Measurements from ENCODE around the gene COG3.

DNA sequence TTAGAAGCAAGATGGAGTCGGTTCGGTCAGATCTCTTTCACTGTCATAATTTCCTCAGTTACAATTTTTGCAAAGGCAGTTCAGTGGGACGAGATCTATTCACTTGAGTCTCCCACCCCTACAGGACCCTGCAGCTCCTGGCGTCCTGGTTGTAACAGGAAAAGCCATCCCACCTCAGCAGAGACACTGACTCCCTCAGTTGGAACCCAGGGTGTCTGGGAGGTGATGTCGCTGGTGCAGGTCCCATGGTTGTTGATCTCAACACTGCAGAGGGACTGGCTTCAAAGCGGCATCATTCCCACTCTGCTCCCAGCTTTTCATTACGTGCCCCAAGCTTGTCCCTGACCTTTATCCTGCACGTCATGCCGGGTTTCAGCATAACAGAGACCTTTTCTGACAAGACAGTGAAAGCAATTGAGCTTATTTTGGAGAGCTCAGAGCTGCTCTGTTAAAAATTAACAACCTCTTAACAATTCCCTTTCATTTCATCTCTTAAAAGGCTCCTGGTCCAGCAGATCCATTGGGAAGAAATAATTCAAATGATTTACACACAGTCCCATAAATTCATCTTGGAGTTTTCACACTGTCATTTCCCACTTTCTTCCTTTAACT, 17.6 kb upstream of the COG3 start:
- TF ChIP-seq, protein P1, sequence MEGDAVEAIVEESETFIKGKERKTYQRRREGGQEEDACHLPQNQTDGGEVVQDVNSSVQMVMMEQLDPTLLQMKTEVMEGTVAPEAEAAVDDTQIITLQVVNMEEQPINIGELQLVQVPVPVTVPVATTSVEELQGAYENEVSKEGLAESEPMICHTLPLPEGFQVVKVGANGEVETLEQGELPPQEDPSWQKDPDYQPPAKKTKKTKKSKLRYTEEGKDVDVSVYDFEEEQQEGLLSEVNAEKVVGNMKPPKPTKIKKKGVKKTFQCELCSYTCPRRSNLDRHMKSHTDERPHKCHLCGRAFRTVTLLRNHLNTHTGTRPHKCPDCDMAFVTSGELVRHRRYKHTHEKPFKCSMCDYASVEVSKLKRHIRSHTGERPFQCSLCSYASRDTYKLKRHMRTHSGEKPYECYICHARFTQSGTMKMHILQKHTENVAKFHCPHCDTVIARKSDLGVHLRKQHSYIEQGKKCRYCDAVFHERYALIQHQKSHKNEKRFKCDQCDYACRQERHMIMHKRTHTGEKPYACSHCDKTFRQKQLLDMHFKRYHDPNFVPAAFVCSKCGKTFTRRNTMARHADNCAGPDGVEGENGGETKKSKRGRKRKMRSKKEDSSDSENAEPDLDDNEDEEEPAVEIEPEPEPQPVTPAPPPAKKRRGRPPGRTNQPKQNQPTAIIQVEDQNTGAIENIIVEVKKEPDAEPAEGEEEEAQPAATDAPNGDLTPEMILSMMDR (IDR thresholded peaks at IDR 0.05; ENCODE audit: insufficient read depth, low read length), result no peak
- TF ChIP-seq POLR2AphosphoS5 (IDR thresholded peaks at IDR 0.05; ENCODE audit: low read depth) (no peak), GABPA (IDR thresholded peaks at IDR 0.05; ENCODE audit: low read depth) (no peak)

Data from HL-60 (cell line).